Osteoblast (primary cell): ENCODE measurements around the gene EXOC7. TPM values are rescaled to one million over a fixed set of nuclear protein-coding genes. Genes with fewer than 3 reads are reported as not detected.

Experiments used
- DNase-seq: peaks from one replicate; pipeline ENCODE4 v3.0.0; 2011; ENCODE audit warnings: low spot score, mixed read lengths; ENCODE audit not compliant: insufficient read length; ENCODE audit errors: missing footprints
- H2AFZ ChIP-seq: 2 replicates; pipeline ENCODE4 v1.6.0; 2011; ENCODE audit warnings: mild to moderate bottlenecking, low read length
- H3K27ac ChIP-seq: 2 replicates; pipeline ENCODE4 v1.5.1; 2011; ENCODE audit warnings: mild to moderate bottlenecking, low read depth, low read length, moderate library complexity
- H3K27me3 ChIP-seq: 2 replicates; pipeline ENCODE4 v1.6.0; 2012; ENCODE audit warnings: mild to moderate bottlenecking, control low read depth, inconsistent platforms, low read length, moderate library complexity; ENCODE audit not compliant: insufficient read depth
- H3K36me3 ChIP-seq: 2 replicates; pipeline ENCODE4 v1.5.1; 2011; ENCODE audit warnings: mild to moderate bottlenecking, low read length, control low read depth, moderate library complexity; ENCODE audit not compliant: insufficient read depth
- H3K4me1 ChIP-seq: 2 replicates; pipeline ENCODE4 v1.5.1; 2011; ENCODE audit warnings: mild to moderate bottlenecking, low read length, control low read depth, moderate library complexity; ENCODE audit not compliant: insufficient read depth
- H3K4me2 ChIP-seq: 2 replicates; pipeline ENCODE4 v1.6.0; 2011; ENCODE audit warnings: mild to moderate bottlenecking, low read length; ENCODE audit not compliant: insufficient read depth
- H3K4me3 ChIP-seq: fragments of 200-600 bp; sonication (generic); 3 replicates; pipeline ENCODE4 v1.5.1; 2012; ENCODE audit warnings: mild to moderate bottlenecking, low read length, inconsistent platforms; ENCODE audit not compliant: insufficient read depth
- H3K79me2 ChIP-seq: 2 replicates; pipeline ENCODE4 v1.6.0; 2012; ENCODE audit warnings: mild to moderate bottlenecking, low read length, control low read depth, inconsistent platforms; ENCODE audit not compliant: insufficient read depth
- H3K9me3 ChIP-seq: 2 replicates; pipeline ENCODE4 v1.5.1; 2011; ENCODE audit warnings: low read depth, low read length, control low read depth
- H4K20me1 ChIP-seq: 2 replicates; pipeline ENCODE4 v1.6.0; 2012; ENCODE audit warnings: mild to moderate bottlenecking, low read length, control low read depth; ENCODE audit not compliant: insufficient read depth
- CTCF ChIP-seq: IDR thresholded peaks from 2 replicates; pipeline ENCODE4 v1.5.1; 2011; ENCODE audit warnings: mild to moderate bottlenecking, low read depth, low read length, moderate library complexity; ENCODE audit errors: extremely low read depth
- total RNA-seq: library from RNA; depleted of rRNA; stranded (reverse); fragments of >200 nt; gene quantifications from 2 replicates; pipeline ENCODE4 v1.2.3, GENCODE V29; 2012

Gene EXOC7
- total RNA-seq, 1 donor: 102 TPM

- H3K4me3 ChIP-seq: no peak overlapping the region
- H3K9me3 ChIP-seq: no peaks in the 10 kb centered on the region
- H2AFZ ChIP-seq: no peak overlapping the region
- no peak for TF ChIP-seq CTCF
- H3K36me3 ChIP-seq: no peaks in the 10 kb centered on the region
- no peak overlapping the region for H3K4me2 ChIP-seq
- peaks cover 14% of the 10 kb centered on the region for H3K27me3 ChIP-seq
- no peaks in the 10 kb centered on the region for H4K20me1 ChIP-seq
- H3K4me1 ChIP-seq: peaks cover 5% of the 10 kb centered on the region
- DNase-seq: no peak
- no peak overlapping the region for H3K27ac ChIP-seq
- no peaks in the 10 kb centered on the region for H3K79me2 ChIP-seq
Observed at GRCh38 chr17:76146053-76146851, 42.7 kb upstream of the EXOC7 start.

- TF ChIP-seq CTCF: no peak
- H3K36me3 ChIP-seq: no peaks in the 10 kb centered on the region
- DNase-seq: no peak
- H2AFZ ChIP-seq: no peak overlapping the region
- no peak overlapping the region for H3K4me2 ChIP-seq
- no peaks in the 10 kb centered on the region for H3K79me2 ChIP-seq
- H3K27ac ChIP-seq: no peak overlapping the region
- H3K9me3 ChIP-seq: no peaks in the 10 kb centered on the region
- H3K27me3 ChIP-seq: peaks cover 23% of the 10 kb centered on the region
- no peak overlapping the region for H3K4me3 ChIP-seq
- no peaks in the 10 kb centered on the region for H4K20me1 ChIP-seq
- peaks cover 5% of the 10 kb centered on the region for H3K4me1 ChIP-seq
Observed at GRCh38 chr17:76145231-76146052, 41.9 kb upstream of the EXOC7 start.

- H3K9me3 ChIP-seq: no peaks in the 10 kb centered on the region
- no peak overlapping the region for H3K4me3 ChIP-seq
- no peaks in the 10 kb centered on the region for H3K36me3 ChIP-seq
- no peaks in the 10 kb centered on the region for H4K20me1 ChIP-seq
- no peaks in the 10 kb centered on the region for H3K79me2 ChIP-seq
- peak; percentile 66 for DNase-seq
- peaks cover 5% of the 10 kb centered on the region for H3K4me1 ChIP-seq
- TF ChIP-seq CTCF: no peak
- no peak overlapping the region for H2AFZ ChIP-seq
- H3K27me3 ChIP-seq: peaks cover 49% of the 10 kb centered on the region
- no peak overlapping the region for H3K27ac ChIP-seq
- H3K4me2 ChIP-seq: no peak overlapping the region
Observed at GRCh38 chr17:76142585-76143041, 39.0 kb upstream of the EXOC7 start.
